Thoracic aorta (tissue), 2 donors: ENCODE measurements around the gene GPD2. TPM values are rescaled to one million over a fixed set of nuclear protein-coding genes. Genes with fewer than 3 reads are reported as not detected.

Experiments
- ATAC-seq: fragments of 150-250 bp; one replicate; pipeline ENCODE4 v1.8.0; 2017; ENCODE audit warnings: low read depth; ENCODE audit not compliant: insufficient number of reproducible peaks, low FRiP score
- DNase-seq: peaks from one replicate; pipeline ENCODE4 v3.0.0-alpha.2; 2020; ENCODE audit warnings: low spot score
- H3K27ac ChIP-seq, 2 donors: fragments of 200-600 bp; sonication (generic); 1 replicate in 1 of 2; 2 replicates in 1 of 2; pipeline ENCODE4 v1.5.1; 2016; ENCODE audit warnings: mild to moderate bottlenecking in 2 of 2, moderate library complexity in 2 of 2
- H3K27me3 ChIP-seq: fragments of 200-600 bp; sonication (generic); replicated peaks from 2 replicates; pipeline ENCODE4 v1.6.0; 2016; ENCODE audit warnings: mild to moderate bottlenecking; ENCODE audit not compliant: insufficient read depth
- H3K36me3 ChIP-seq: fragments of 200-600 bp; sonication (generic); one replicate; pipeline ENCODE4 v1.5.1; 2016
- H3K4me1 ChIP-seq, 2 donors: fragments of 200-600 bp; sonication (generic); 1 replicate in 1 of 2; 2 replicates in 1 of 2; pipeline versions ENCODE4 v1.5.1 to v1.6.0; 2016; ENCODE audit warnings: low read depth in 2 of 2, mild to moderate bottlenecking in 1 of 2; ENCODE audit not compliant: control insufficient read depth in 1 of 2
- H3K4me3 ChIP-seq: fragments of 200-600 bp; sonication (generic); 2 replicates; pipeline ENCODE4 v1.5.1; 2016; ENCODE audit warnings: mild to moderate bottlenecking
- H3K9me3 ChIP-seq: fragments of 200-600 bp; sonication (generic); 2 replicates; pipeline ENCODE4 v1.5.1; 2016
- total RNA-seq, 2 donors: library from RNA; depleted of rRNA; stranded (reverse); fragments of >200 nt; gene quantifications; one replicate each; pipeline versions ENCODE4 v1.1.0 to v1.2.3, GENCODE V29; 2016
- TF ChIP-seq, protein P1 (sequence below): fragments of 200-600 bp; sonication (generic); IDR thresholded peaks from one replicate; pipeline ENCODE4 v1.5.1; 2019; ENCODE audit warnings: antibody characterized with exemption

The GPD2 gene
- total RNA-seq, 2 donors from 2014 or later: 13.7 to 31.7 TPM

DNA sequence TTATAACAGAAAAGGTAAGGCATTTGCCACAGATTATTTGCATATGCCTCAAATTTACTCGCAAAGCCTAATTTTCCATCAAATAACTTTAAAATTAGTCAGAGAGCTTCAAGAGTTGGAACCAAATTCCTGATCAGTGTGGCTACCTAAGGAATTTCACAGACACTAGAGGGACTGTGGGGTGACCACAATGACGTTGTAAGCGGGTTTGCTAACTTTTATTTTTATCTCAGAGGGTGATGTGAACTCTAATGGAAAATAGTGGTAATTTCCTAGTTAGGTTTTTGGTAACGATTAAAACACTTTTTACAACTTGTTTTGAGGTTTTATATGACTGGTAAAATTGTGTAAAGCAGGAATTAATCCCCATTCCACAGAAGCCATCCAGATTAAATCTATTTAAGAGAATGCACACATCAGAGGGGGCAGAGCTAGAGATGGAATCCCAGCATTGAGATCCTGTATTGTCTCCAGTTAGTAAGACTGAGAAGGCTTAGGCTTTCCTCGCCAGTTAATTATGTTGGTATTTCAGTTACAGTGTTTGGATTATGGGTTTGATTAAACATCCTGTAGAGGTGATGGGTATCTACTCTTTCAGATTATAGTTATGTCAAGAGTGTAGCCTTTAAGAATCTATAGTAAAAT, 129.0 kb downstream of the GPD2 start:
- no peak overlapping the region for H3K27ac ChIP-seq
- H3K36me3 ChIP-seq: peaks cover 4% of the 10 kb centered on the region
- no peaks in the 10 kb centered on the region for H3K27me3 ChIP-seq
- H3K4me1 ChIP-seq: no peaks in the 10 kb centered on the region
- no peak for DNase-seq
- H3K4me3 ChIP-seq: no peak overlapping the region
- H3K9me3 ChIP-seq: no peaks in the 10 kb centered on the region
- TF ChIP-seq, protein P1, sequence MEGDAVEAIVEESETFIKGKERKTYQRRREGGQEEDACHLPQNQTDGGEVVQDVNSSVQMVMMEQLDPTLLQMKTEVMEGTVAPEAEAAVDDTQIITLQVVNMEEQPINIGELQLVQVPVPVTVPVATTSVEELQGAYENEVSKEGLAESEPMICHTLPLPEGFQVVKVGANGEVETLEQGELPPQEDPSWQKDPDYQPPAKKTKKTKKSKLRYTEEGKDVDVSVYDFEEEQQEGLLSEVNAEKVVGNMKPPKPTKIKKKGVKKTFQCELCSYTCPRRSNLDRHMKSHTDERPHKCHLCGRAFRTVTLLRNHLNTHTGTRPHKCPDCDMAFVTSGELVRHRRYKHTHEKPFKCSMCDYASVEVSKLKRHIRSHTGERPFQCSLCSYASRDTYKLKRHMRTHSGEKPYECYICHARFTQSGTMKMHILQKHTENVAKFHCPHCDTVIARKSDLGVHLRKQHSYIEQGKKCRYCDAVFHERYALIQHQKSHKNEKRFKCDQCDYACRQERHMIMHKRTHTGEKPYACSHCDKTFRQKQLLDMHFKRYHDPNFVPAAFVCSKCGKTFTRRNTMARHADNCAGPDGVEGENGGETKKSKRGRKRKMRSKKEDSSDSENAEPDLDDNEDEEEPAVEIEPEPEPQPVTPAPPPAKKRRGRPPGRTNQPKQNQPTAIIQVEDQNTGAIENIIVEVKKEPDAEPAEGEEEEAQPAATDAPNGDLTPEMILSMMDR: no peak
- no peak for ATAC-seq

DNA sequence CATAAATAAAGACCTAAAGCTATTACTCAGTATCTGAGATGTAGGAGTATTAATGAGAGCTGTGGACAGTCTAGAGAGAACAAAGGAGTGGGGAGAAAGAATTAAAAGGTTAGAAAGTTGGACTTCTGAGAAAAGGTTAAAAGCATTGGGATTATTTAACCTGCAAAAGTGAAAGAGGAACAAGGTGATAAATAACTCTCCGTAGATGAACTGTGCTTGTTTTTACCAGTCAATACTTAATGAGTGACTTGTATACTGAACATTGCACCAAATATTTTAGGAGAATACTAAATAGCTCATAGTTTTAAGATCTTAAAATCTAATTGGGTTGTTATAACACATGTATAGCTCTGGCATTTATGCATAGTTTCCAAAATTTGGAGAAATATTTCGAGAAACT, 137.5 kb downstream of the GPD2 start:
- Histone ChIP-seq H3K4me3 (no peak overlapping the region), H3K36me3 (peaks cover 4% of the 10 kb centered on the region), H3K27ac (no peak overlapping the region), H3K9me3 (no peaks in the 10 kb centered on the region), H3K27me3 (no peaks in the 10 kb centered on the region), H3K4me1 (no peaks in the 10 kb centered on the region)
- no peak for DNase-seq
- TF ChIP-seq, protein P1: no peak
- ATAC-seq: no peak

DNA sequence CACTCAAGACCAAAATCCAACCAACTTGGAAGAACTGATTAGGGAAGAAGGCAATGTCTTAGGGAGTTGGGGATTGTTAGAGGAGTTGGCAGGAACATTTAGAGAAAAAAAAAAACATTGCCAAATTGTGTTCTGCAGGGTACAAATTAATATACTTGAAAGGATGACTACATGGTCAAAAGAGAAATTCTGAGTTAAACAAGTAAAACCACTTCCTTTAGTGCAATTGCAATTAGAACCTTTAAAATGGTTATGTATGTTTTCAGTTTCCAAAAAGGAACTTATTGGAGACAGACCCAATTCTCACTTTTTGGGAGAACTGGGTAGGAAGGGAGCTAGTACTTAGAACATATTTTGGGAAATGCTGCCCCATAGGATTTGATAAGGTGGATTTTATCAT, 137.9 kb downstream of the GPD2 start:
- no peak overlapping the region for H3K4me3 ChIP-seq
- H3K4me1 ChIP-seq: no peaks in the 10 kb centered on the region
- no peak for ATAC-seq
- TF ChIP-seq, protein P1: no peak
- no peak overlapping the region for H3K27ac ChIP-seq
- no peaks in the 10 kb centered on the region for H3K27me3 ChIP-seq
- H3K36me3 ChIP-seq: peaks cover 4% of the 10 kb centered on the region
- H3K9me3 ChIP-seq: no peaks in the 10 kb centered on the region
- DNase-seq: no peak

DNA sequence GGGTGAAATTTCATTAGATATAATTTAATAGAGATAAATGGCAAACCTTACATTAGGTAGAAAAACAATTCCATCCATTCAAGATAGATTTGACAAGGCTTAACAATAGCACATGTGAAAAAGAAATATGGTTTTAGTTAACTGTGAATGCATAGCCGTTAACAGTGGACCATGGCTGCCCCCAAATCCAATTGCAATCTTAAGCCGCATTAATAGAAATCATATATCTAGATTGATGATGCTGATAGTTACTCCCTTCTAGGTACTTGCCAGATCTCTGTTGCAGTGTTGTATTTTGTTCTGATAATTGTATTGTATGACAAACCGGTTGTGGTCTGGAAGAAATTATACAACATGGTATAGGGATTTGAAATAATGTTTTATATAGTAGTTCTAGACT, 139.8 kb downstream of the GPD2 start:
- Histone ChIP-seq H3K9me3 (no peaks in the 10 kb centered on the region), H3K36me3 (no peaks in the 10 kb centered on the region), H3K27me3 (no peaks in the 10 kb centered on the region), H3K27ac (no peak overlapping the region), H3K4me1 (no peaks in the 10 kb centered on the region), H3K4me3 (no peak overlapping the region)
- ATAC-seq: no peak
- DNase-seq: no peak
- TF ChIP-seq, protein P1: no peak

DNA sequence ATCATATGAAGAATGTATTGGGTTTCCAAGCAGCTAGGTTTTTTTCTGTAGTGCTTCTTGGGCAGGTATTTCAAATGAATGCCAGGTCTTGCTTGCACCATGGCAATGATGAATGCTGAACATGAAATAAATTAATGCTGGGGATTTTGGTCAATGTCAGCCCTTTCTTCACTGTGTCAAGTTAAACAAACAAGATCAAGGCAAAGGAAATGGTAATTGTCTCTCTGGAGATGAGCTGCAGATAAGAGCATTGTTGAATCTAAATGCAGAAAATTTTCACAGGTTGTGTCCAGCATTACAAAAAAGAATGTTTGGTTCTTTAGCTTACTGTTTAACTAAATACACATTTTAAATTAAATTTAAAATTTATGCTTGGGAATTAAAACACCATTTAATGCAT, 144.3 kb downstream of the GPD2 start:
- ATAC-seq: no peak
- no peaks in the 10 kb centered on the region for H3K9me3 ChIP-seq

More for the DNA sequence above, 144.3 kb downstream of the GPD2 start:
- no peaks in the 10 kb centered on the region for H3K4me1 ChIP-seq
- H3K27me3 ChIP-seq: no peaks in the 10 kb centered on the region
- H3K4me3 ChIP-seq: no peak overlapping the region
- no peak overlapping the region for H3K27ac ChIP-seq
- peaks cover 2% of the 10 kb centered on the region for H3K36me3 ChIP-seq
- TF ChIP-seq, protein P1: no peak
- DNase-seq: no peak
